22Rv1 (cell line): Measurements from ENCODE around the gene CACNB2.

ENCODE experiments used
- ZFX ChIP-seq: fragments of 450-650 bp; IDR thresholded peaks from 2 replicates; pipeline ENCODE4 v1.6.1; 2017; ENCODE audit warnings: antibody characterized with exemption, borderline replicate concordance
- TF ChIP-seq, protein P1 (sequence below): fragments of 450-650 bp; IDR thresholded peaks from 2 replicates; pipeline ENCODE4 v1.5.1; 2017; ENCODE audit warnings: mild to moderate bottlenecking

DNA sequence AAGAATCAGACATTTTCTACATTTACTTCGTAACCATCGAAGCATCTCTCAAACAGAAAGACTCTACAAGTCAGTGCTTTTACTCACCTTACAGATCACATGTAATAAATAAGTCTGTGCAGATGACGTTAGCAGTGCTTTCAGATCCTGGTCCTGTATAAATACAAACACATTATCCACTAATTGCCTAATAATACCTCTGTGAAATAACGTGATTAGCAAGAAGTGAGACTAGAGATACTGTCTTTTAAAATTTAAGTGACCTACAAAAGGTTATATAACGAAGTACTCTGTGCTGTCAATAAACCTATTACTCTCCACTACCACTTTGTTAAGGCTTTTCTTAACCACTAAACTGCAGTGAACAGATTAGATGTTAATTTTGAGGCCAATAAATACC lies 264.3 kb downstream of the CACNB2 start:
- TF ChIP-seq, protein P1, sequence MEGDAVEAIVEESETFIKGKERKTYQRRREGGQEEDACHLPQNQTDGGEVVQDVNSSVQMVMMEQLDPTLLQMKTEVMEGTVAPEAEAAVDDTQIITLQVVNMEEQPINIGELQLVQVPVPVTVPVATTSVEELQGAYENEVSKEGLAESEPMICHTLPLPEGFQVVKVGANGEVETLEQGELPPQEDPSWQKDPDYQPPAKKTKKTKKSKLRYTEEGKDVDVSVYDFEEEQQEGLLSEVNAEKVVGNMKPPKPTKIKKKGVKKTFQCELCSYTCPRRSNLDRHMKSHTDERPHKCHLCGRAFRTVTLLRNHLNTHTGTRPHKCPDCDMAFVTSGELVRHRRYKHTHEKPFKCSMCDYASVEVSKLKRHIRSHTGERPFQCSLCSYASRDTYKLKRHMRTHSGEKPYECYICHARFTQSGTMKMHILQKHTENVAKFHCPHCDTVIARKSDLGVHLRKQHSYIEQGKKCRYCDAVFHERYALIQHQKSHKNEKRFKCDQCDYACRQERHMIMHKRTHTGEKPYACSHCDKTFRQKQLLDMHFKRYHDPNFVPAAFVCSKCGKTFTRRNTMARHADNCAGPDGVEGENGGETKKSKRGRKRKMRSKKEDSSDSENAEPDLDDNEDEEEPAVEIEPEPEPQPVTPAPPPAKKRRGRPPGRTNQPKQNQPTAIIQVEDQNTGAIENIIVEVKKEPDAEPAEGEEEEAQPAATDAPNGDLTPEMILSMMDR, result no peak
- TF ChIP-seq ZFX, result no peak
